ENCODE measurements around the gene HNRNPA3. TPM values are rescaled to one million over a fixed set of nuclear protein-coding genes. Genes with fewer than 3 reads are reported as not detected.
A peak's percentile ranks its signal among the peaks of the same experiment; 100 is the strongest.

HNRNPA3 gene
- total and polyA plus RNA-seq, 2 of the 13 experiments (the other 11 are each of a cell fraction or from before 2014, with no cell fraction given) = 73.3 to 97.7 TPM

GRCh38 chr2:177164584-177165052, 48.0 kb upstream of the HNRNPA3 start (continued):
- no peak for TF ChIP-seq E2F5 (CRISPR knock-in tag; conservative IDR thresholded peaks at IDR 0.05)
- 0 out of 2 replicates have a peak, but pooled peaks have one; percentile 62 for TF ChIP-seq E2F1 (CRISPR knock-in tag; IDR thresholded peaks at IDR 0.05)
- no peak for TF ChIP-seq MTA3 (CRISPR knock-in tag; IDR thresholded peaks at IDR 0.05)
- 0 out of 2 replicates have a peak, but pooled peaks have one; percentile 51 for TF ChIP-seq SNAPC5 (CRISPR knock-in tag; IDR thresholded peaks at IDR 0.05; ENCODE audit: borderline replicate concordance)
- no peak for TF ChIP-seq KIAA2018 (CRISPR knock-in tag; IDR thresholded peaks at IDR 0.05; ENCODE audit: borderline replicate concordance)
- peak; percentile 79 for TF ChIP-seq KDM2A (CRISPR knock-in tag; IDR thresholded peaks at IDR 0.05; ENCODE audit: borderline replicate concordance, low read depth)
- peak; percentile 56; the same call in 1 of the 2 replicates for TF ChIP-seq ZNF512B (CRISPR knock-in tag; IDR thresholded peaks at IDR 0.05; ENCODE audit: borderline replicate concordance)
- TF ChIP-seq NCOR1 (IDR thresholded peaks at IDR 0.05; ENCODE audit: borderline replicate concordance, low read length) = peak; percentile 26; the same call in 1 of the 2 replicates
- 0 out of 2 replicates have a peak, but pooled peaks have one; percentile 27 for TF ChIP-seq MBD4 (IDR thresholded peaks at IDR 0.05; ENCODE audit: borderline replicate concordance, low read length)
- no peak for TF ChIP-seq NONO (IDR thresholded peaks at IDR 0.05)
- TF ChIP-seq NONO (CRISPR knock-in tag; conservative IDR thresholded peaks at IDR 0.05) = 0 out of 2 replicates have a peak, but pooled peaks have one; percentile 31
- peak; percentile 92 for TF ChIP-seq GATAD2A (CRISPR knock-in tag; IDR thresholded peaks at IDR 0.05)
- 0 out of 2 replicates have a peak, but pooled peaks have one; percentile 49 for TF ChIP-seq ZNF124 (CRISPR knock-in tag; IDR thresholded peaks at IDR 0.05)
- TF ChIP-seq ZNF251 (CRISPR knock-in tag; IDR thresholded peaks at IDR 0.05) = no peak
- TF ChIP-seq MXI1 (IDR thresholded peaks at IDR 0.05; ENCODE audit: borderline replicate concordance, low read depth, low read length) = peak; percentile 53; the same call in 1 of the 3 replicates
- TF ChIP-seq SRSF9 (IDR thresholded peaks at IDR 0.05; ENCODE audit: borderline replicate concordance, insufficient read depth, low read depth, low read length, poor library complexity, severe bottlenecking) = no peak

Data from HepG2 (cell line).